Measurements from ENCODE around the gene KRT5.

GRCh38 chr12:52555577-52555976, 35.4 kb upstream of the KRT5 start:
- no peak for TF ChIP-seq EZH2 (IDR thresholded peaks at IDR 0.05; ENCODE audit: borderline replicate concordance, low read depth, low read length, severe bottlenecking)
- TF ChIP-seq CTCF (IDR thresholded peaks at IDR 0.05; ENCODE audit: extremely low read depth in 1 of 2, insufficient read depth in 1 of 2, low read depth in 1 of 2, low read length in 2 of 2): no peak
- no peak for TF ChIP-seq MAX (IDR thresholded peaks at IDR 0.05; ENCODE audit: insufficient read depth, insufficient read length)
- TF ChIP-seq MYC (IDR thresholded peaks at IDR 0.05; ENCODE audit: low read depth, low read length): no peak
- TF ChIP-seq FOS (IDR thresholded peaks at IDR 0.05; ENCODE audit: borderline replicate concordance, insufficient read depth, low read length): no peak
- TF ChIP-seq POLR2AphosphoS5 (IDR thresholded peaks at IDR 0.05; ENCODE audit: insufficient read depth, low read depth, low read length): no peak
- no peak for TF ChIP-seq POLR2A (IDR thresholded peaks at IDR 0.05; ENCODE audit: low read depth, low read length)
- TF ChIP-seq GATA2 (IDR thresholded peaks at IDR 0.05; ENCODE audit: insufficient read depth, insufficient read length, low read depth, low read length): no peak
- no peak for TF ChIP-seq JUN (IDR thresholded peaks at IDR 0.05; ENCODE audit: borderline replicate concordance, insufficient read depth, insufficient read length, low read depth)
